HG03571 (cell line): ENCODE measurements around the gene DBN1.

ENCODE experiments used
- ATAC-seq: cut with Tn5 transposase; IDR thresholded peaks from one replicate; pipeline ENCODE4 v1.9.1; 2021; ENCODE audit not compliant: unreplicated experiment

DBN1 gene

DNA sequence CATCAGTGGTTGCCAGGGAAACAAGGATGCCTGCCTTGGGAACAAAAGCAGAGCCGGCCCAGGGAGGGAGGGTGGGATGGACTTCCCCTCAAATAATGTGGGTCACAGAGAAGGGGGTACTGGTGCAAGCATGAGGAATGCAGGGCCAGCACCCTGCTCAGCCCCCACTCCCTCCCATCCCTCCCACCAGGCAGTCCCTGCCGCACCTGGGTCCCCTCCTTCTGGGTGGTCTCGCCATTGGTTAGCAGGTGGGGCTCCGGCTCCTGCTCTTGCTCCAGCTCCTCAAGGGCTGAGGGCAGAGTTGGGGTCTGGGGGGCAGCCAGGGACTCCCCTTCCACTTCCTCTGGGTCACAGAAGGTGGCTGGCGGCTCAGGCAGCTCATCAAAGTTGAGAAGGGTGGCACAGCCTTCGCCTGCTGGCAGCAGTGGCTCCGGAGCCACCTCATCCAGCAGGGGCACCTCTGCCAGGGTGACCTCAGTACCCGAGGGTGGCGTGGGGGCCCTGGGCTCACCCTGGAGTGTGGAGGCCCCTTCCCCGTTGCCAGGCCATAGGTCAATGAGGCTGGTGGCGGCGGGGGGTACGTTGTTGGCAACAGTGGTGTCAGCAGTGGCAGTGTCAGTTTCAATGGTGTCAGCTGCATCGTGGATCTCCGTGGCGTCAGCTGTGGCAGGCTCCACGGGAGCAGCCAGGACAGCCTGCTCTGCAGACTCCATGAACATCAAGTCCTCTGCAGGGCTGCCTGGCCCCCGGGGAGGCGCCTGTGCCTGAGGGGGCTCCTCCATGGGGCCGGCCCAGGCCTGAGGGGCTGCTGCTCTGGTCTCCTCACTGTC, 15.4 kb downstream of the DBN1 start:
- ATAC-seq = no peak

DNA sequence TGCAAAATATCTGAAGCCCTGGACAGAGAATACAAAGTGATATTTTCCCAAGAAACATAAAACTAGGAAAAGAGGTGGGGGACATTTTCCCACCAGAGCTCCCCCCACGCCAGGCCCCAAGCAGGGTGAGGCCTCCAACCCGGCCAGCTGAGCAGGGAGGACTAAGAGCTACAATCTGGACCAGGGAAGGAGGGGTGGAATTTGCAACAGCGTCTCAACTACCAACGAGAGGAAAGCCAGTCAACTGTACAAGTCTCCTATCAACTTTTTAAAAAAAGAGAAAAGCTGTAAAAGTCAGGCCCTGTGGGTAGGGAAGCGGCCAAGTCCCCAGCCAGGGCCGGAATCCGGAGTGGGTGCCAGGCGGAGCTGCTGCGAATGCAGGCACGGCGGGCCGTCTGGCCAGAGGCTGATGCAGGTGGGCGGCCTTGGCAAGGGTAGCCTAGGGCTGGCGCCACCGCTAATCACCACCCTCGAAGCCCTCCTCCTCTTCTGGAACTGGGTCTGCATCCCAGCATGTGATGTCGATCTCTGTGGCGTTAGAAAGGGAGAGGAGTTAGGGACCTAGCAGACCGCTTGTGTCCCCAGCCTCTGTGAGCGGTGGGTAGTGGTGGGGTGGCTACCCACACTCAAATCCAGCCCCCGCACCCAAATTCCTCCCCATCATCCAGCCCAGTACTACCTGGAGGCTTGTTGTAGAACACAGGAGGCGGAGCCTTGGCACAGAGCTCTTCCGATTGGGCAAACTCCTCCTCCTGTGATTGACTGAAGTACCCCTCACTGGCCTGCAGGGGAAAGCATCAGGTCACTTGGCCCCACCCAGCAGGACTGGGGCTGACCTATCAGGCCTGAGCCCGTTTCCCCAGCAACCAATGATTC, 16.2 kb downstream of the DBN1 start:
- ATAC-seq = peak; percentile 44

GRCh38 chr5:177456591-177456964, 16.9 kb downstream of the DBN1 start:
- ATAC-seq = no peak

GRCh38 chr5:177455661-177456590, 17.5 kb downstream of the DBN1 start:
- ATAC-seq = peak; percentile 3

DNA sequence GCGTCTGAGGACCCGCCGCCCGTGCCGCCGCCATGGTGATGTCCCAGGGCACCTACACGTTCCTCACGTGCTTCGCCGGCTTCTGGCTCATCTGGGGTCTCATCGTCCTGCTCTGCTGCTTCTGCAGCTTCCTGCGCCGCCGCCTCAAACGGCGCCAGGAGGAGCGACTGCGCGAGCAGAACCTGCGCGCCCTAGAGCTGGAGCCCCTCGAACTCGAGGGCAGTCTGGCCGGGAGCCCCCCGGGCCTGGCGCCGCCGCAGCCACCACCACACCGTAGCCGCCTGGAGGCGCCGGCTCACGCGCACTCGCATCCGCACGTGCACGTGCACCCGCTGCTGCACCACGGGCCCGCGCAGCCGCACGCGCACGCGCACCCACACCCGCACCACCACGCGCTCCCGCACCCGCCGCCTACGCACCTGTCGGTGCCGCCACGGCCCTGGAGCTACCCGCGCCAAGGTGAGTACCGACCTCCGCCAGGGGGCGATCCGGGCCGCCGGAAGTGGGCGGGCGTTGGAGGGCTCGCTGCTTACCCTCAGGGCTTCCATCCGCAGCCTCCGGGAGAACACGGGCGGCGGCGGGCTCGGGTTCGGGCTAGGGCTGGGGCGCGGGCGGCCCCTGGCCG, 18.3 kb downstream of the DBN1 start:
- peak; percentile 39 for ATAC-seq

GRCh38 chr5:177454397-177455035, 18.9 kb downstream of the DBN1 start:
- ATAC-seq = peak; percentile 61

GRCh38 chr5:177453852-177454396, 19.5 kb downstream of the DBN1 start:
- peak; percentile 2 for ATAC-seq

DNA sequence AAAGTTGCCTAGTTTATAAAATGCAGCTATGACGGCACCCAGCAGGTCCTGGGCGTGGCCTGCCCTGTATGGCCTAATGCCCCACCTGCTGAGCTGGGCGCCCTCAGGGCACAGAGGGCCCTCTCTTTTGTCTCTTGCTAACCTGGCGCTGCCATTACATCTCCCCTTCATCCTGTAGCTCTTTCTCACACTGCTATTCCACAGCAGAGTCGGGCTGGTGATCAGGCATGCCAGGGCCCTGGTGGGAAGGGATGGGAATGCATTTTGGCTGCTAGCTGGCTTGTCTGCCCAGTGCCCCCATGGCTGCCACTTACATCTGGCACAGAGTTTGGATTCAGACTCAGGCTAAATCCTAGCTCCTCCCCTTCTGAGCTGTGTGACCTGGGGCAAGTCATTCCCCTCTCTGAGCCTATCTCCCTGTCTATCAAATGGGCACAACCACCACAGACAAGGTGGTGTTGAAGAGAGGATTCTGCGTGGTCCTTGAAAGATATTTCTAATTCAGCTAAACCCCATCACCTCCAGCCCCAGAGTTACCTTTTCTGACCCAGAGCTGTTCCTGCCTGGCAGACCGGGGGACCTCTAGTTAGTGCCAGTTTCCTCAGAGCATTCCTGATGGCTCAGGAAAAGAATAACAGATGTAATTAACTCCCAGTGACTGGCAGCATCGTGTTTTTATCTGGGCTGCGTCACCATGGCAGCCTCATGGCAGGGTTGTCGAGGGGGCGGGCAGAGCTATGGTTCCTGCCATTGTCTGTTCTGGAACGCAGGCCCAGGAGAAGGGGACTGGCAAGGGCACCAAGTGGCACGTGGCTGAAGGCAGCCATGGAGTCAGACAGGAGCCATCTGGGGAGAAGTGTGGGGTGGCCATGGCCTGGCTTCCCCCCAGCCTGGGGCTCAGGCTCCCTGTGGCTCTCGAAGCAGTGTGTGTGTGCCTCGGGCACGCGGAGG, 20.5 kb downstream of the DBN1 start:
- no peak for ATAC-seq

DNA sequence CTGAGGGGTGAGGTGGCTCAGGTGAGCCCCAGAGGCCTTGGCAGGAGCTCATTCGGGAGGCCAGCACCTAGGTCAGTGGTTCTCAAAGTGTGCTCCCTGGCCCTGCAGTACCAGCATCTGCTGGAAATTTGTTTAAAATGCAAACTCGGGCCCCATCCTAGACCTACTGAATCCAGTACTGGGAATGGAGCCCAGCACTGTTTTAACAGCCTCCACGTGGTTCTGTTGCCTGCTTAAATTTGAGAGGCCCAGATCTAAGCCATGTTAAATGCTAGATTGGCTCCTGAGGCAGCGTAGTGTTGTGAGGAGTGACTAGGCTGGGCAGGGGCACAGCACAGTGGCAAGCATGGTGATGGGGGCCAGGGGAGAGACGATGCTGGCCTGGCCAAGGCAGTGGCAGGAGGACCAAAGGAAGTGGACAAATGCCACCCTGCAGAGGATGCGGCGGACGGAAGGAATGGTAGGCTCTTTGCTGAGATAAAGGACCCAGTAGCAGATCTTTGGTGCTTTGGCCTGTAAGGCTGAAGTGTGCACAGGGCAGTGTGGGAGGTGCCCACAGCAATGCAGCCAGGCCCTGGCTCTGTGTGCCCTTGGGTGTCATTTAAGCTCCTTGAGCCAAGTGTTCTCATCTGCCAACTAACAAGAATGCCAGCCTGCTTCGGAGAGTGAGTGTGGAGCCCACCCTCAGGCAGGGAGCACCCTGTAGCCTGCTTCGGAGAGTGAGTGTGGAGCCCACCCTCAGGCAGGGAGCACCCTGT, 22.6 kb downstream of the DBN1 start:
- ATAC-seq = no peak

DNA sequence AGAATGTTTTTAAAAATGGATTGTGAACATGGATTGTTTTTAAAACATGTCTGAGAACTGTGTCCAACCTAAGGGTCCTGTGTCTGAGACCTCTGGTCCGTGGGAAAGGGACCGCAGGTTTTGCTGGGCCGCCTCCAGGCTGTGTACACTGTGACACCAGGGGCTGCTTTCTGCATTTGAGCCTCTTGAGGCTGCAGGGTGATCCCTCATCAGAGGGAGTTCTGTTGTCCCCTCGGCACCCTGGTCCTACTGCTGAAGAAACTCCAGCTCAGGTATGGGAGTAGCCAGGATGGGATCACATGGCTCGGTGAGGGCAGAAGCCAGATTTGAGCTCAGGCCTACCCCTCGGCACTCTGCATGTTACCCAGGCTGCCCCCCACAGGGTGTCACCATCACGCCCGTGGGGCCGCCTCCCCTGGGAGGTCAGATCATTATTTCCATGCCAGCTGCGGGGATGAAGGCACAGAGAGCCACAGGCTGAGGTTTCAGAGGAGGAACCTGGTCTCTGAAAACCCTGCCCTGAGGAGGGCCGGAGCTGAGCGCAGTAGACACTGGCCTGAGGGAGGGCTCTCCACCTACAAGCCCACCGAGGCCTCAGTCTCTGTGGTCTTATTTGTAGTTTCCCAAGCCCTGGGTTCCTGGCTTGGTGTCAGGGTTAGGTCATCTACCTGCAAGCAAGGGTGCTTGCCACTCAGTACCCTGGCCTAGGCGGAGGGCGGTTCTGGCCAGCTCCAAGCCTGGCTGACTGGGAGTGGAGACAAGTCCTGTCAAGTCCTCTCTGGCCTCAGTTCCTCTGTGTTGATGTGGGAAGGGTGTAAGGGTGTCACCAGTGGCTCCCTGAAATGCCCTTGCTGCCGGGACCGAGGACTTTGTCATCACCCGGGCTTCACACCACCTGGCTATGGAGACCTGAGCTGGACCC, 24.0 kb downstream of the DBN1 start:
- ATAC-seq = no peak

GRCh38 chr5:177448244-177448950, 25.0 kb downstream of the DBN1 start:
- ATAC-seq = no peak

- ATAC-seq = no peak
Measured at GRCh38 chr5:177447611-177448243, 25.7 kb downstream of the DBN1 start.

DNA sequence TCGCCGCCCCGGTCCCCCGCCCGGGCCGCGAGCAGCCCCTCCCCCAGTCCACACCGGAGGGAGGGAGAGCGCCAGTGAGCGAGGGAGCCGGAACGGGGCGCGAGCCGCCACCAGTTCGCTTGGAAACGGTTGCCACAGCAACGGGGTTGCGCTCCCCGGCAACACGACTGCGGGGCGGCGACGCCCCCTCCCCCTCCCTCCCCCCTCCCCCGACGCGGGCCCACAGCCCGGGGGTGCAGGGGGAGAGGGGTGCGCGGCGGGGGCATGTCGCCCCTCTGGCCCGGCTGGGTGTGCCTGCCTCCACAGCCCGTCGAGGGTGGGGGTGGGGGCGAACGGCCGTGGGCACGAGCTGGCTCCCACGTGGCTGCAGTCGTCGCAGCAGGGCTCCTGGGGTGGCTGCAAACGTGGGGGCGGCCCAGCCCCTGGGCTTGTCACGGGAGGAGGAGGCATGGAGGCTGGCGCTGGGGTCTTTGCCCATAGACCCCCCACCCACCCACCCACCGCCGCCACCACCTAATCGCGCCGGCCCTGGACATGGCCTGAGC, 26.3 kb downstream of the DBN1 start:
- ATAC-seq = peak; percentile 40

DNA sequence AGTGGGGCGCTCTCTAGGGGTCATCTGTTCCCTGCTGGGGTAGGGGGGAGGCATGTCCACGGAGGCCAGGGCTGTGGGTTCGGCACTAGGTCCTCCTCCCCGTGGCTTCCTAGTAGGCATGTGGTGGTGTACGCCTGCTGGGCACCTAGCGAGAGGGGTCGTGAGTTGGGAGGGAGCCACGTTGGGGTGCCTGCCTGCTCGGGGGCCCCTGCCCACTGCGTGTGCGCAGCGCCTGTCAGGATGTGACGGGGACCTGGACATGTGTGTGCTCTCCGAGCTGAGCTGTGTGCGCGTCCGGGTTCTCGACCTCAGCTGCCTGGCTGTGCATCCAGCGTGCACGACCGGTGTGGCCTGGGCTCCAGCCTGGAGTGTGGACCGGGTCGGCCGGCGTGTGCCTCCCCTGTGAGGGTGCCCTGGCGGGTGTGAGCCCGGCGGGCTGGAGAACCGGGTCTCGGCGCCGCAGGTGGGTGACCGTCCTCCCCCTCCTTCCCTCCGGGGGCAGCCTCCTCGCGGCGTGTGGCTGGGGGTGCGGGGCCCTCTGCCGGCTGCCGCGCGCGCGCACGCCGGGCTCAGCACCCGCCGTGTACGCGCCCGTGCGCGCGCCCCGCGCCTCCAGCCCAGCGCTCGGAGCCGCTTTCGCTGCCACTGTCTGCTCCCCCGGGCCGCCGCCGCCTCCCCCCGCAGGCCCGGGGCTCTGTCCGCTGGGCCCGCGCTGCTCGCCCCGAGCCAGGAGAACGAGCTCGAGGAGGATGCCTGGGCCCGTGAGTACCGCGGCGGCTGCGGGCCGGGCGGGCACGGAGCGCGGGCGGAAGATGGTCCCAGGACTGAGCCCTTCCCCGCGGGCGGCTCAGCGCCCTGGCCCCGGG, 27.0 kb downstream of the DBN1 start, which contains the start of gene PRR7:
TSS of gene PRR7 (plus strand) at position 615 of the 866 bp plus-strand sequence. CDS start 8,254 bp downstream, outside the sequence.
- peak; percentile 48 for ATAC-seq

DNA sequence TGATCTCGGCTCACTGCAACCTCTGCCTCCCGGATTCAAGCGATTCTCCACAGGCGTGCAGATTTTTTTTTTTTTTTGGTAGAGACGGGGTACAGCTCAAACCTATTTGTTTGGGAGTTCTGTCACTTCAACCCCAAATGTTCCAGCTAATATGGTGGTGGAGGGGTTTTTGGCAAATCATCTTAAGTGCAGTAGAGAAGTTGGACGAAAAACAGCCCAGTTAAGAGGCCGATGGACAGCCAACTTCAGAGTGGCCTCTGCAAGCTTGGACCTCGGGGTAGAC, 27.6 kb downstream of the DBN1 start:
- no peak for ATAC-seq
